HG03108 (cell line): ENCODE measurements around the gene INSRR.

ENCODE experiments used
- ATAC-seq: cut with Tn5 transposase; IDR thresholded peaks from one replicate; pipeline ENCODE4 v1.9.1; 2021; ENCODE audit warnings: moderate library complexity; ENCODE audit not compliant: unreplicated experiment

The INSRR gene

GRCh38 chr1:156834322-156834721 lies 24.6 kb downstream of the INSRR start:
- no peak for ATAC-seq

GRCh38 chr1:156833603-156834002 lies 25.3 kb downstream of the INSRR start:
- ATAC-seq: no peak

- ATAC-seq: no peak
These were observed 26.5 kb downstream of the INSRR start for GRCh38 chr1:156832434-156832833.

- ATAC-seq: no peak
These were observed 30.4 kb downstream of the INSRR start for GRCh38 chr1:156828400-156829124.

GRCh38 chr1:156826630-156827029 lies 32.3 kb downstream of the INSRR start:
- no peak for ATAC-seq

GRCh38 chr1:156823210-156823790 lies 35.6 kb downstream of the INSRR start:
- ATAC-seq: no peak

- ATAC-seq: no peak
These were observed 36.2 kb downstream of the INSRR start for GRCh38 chr1:156822680-156823079.

GRCh38 chr1:156821801-156822200 lies 37.1 kb downstream of the INSRR start:
- ATAC-seq: no peak

GRCh38 chr1:156816561-156817328 lies 42.2 kb downstream of the INSRR start, which contains the start of gene SH2D2A:
SH2D2A (minus strand) TSS chr1:156816848; CDS start chr1:156816708, 140 bp downstream.
- peak; percentile 76 for ATAC-seq

- no peak for ATAC-seq
These were observed 42.9 kb downstream of the INSRR start for GRCh38 chr1:156815961-156816422.

GRCh38 chr1:156815307-156815826 lies 43.5 kb downstream of the INSRR start:
- no peak for ATAC-seq

GRCh38 chr1:156814571-156815260 lies 44.2 kb downstream of the INSRR start:
- ATAC-seq: no peak

- no peak for ATAC-seq
These were observed 45.0 kb downstream of the INSRR start for GRCh38 chr1:156813750-156814570.

- no peak for ATAC-seq
These were observed 45.6 kb downstream of the INSRR start for GRCh38 chr1:156813298-156813697.

- ATAC-seq: no peak
These were observed 46.5 kb downstream of the INSRR start for GRCh38 chr1:156812293-156812990.

GRCh38 chr1:156811168-156811567 lies 47.7 kb downstream of the INSRR start:
- ATAC-seq: no peak

- ATAC-seq: no peak
These were observed 49.1 kb downstream of the INSRR start for GRCh38 chr1:156809711-156810366.

- ATAC-seq: no peak
These were observed 49.6 kb downstream of the INSRR start for GRCh38 chr1:156809281-156809680.
